OCI-LY7 (cell line): ENCODE data around the gene SYTL5.

ENCODE experiments used
- EZH2phosphoT487 ChIP-seq: fragments of 200-600 bp; sonication (generic); IDR thresholded peaks from 2 replicates; pipeline ENCODE4 v1.6.1; 2018; ENCODE audit warnings: low read depth, borderline replicate concordance, mild to moderate bottlenecking, mixed run types, antibody characterized with exemption, low read length, moderate library complexity, mixed read lengths
- TF ChIP-seq, protein P1 (sequence below): fragments of 200-600 bp; sonication (generic); conservative IDR thresholded peaks from 2 replicates; pipeline ENCODE4 v1.5.1; 2014; ENCODE audit warnings: mild to moderate bottlenecking, antibody characterized with exemption, low read length, moderate library complexity, mixed read lengths

DNA sequence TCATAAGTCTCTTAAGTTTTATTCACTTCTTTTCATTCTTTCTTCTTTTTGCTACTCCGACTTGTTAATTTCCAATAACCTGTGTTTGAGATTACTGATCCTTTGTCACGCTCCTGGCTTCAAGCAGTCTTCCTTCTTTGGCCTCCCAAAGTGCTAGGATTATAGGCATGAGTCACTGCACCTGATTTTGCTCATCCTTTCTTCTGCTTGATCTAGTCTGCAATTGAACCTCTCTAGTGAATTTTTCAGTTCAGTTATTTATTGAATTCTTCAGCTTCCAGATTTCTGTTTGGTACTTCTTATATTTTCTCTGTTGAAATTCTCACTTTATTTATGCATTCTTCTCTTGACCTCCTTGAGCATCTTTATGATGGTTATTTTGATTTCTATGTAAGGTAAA is 38.6 kb upstream of the SYTL5 start:
- TF ChIP-seq, protein P1, sequence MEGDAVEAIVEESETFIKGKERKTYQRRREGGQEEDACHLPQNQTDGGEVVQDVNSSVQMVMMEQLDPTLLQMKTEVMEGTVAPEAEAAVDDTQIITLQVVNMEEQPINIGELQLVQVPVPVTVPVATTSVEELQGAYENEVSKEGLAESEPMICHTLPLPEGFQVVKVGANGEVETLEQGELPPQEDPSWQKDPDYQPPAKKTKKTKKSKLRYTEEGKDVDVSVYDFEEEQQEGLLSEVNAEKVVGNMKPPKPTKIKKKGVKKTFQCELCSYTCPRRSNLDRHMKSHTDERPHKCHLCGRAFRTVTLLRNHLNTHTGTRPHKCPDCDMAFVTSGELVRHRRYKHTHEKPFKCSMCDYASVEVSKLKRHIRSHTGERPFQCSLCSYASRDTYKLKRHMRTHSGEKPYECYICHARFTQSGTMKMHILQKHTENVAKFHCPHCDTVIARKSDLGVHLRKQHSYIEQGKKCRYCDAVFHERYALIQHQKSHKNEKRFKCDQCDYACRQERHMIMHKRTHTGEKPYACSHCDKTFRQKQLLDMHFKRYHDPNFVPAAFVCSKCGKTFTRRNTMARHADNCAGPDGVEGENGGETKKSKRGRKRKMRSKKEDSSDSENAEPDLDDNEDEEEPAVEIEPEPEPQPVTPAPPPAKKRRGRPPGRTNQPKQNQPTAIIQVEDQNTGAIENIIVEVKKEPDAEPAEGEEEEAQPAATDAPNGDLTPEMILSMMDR: no peak
- TF ChIP-seq EZH2phosphoT487: no peak
